Naive B cell (primary cell): Measurements from ENCODE around the gene MAMSTR. TPM values are rescaled to one million over a fixed set of nuclear protein-coding genes. Genes with fewer than 3 reads are reported as not detected.
"Not testable (repeated sequence)": the region's sequence is repeated elsewhere in the genome, so short reads cannot be mapped to it uniquely, and the experiment has no call there.

Experiments used
- ATAC-seq, 2 donors: fragments of 150-1000 bp; cut with Tn5 transposase; 2 replicates each; pipeline ENCODE4 v1.10.0; 2021; ENCODE audit warnings: low read depth in 2 of 2, mild to moderate bottlenecking in 2 of 2, moderate library complexity in 2 of 2
- DNase-seq: peaks from one replicate; pipeline ENCODE4 v3.0.0; 2022
- H3K27ac Mint-ChIP-seq, 6 donors: one replicate each; pipeline ENCODE4 v1.8.0; 2020 to 2022; ENCODE audit warnings: mild to moderate bottlenecking in 6 of 6, mixed read lengths in 6 of 6, moderate library complexity in 5 of 6, inconsistent platforms in 2 of 6
- H3K27me3 Mint-ChIP-seq, 3 donors: one replicate each; pipeline ENCODE4 v1.8.0; 2021 to 2022; ENCODE audit warnings: mixed read lengths in 3 of 3, mild to moderate bottlenecking in 1 of 3
- H3K36me3 Mint-ChIP-seq, 2 donors: one replicate each; pipeline ENCODE4 v1.8.0; 2020 to 2022; ENCODE audit warnings: mixed read lengths in 2 of 2, inconsistent platforms in 1 of 2, mild to moderate bottlenecking in 1 of 2
- H3K4me1 Mint-ChIP-seq, 3 donors: one replicate each; pipeline ENCODE4 v1.8.0; 2020 to 2022; ENCODE audit warnings: mixed read lengths in 3 of 3, inconsistent platforms in 1 of 3, mild to moderate bottlenecking in 1 of 3, moderate library complexity in 1 of 3
- H3K4me3 Mint-ChIP-seq, 8 donors: one replicate each; pipeline ENCODE4 v1.8.0; 2020 to 2022; ENCODE audit warnings: mild to moderate bottlenecking in 8 of 8, mixed read lengths in 8 of 8, moderate library complexity in 8 of 8, inconsistent platforms in 2 of 8
- H3K9me3 Mint-ChIP-seq, 7 donors: one replicate each; pipeline ENCODE4 v1.8.0; 2020 to 2022; ENCODE audit warnings: mixed read lengths in 7 of 7, mild to moderate bottlenecking in 5 of 7, inconsistent platforms in 2 of 7, moderate library complexity in 1 of 7
- polyA plus RNA-seq, 6 donors: library from polyadenylated mRNA; unstranded; fragments of 300-500 nt; fragmentation: Illumina TruSeq; gene quantifications; one replicate each; pipeline ENCODE4 v1.2.3, GENCODE V29; 2021; ENCODE audit warnings: low read depth in 6 of 6

Gene MAMSTR
- polyA plus RNA-seq, 6 donors from 2014 or later = 0.21 to 0.70 (median 0.31) TPM; not detected in 1

- Mint-ChIP-seq H3K4me1 (peaks cover 0 to 4% (median 0%) of the 10 kb centered on the region in 3 donors), H3K36me3 (no peaks in the 10 kb centered on the region), H3K9me3 (no peaks in the 10 kb centered on the region), H3K27me3 (no peaks in the 10 kb centered on the region), H3K27ac (peak overlapping the region in 2 of 6 donors; percentile 10 to 20), H3K4me3 (no peak overlapping the region)
- DNase-seq (no peak), ATAC-seq (no peak)
Measured at GRCh38 chr19:48685583-48685982, 33.9 kb downstream of the MAMSTR start.

- ATAC-seq = peak; percentile 41 to 49
- no peaks in the 10 kb centered on the region for H3K36me3 Mint-ChIP-seq
- H3K4me1 Mint-ChIP-seq = peaks cover 0 to 4% (median 0%) of the 10 kb centered on the region in 3 donors
- no peaks in the 10 kb centered on the region for H3K9me3 Mint-ChIP-seq
- peak overlapping the region in 1 of 6 donors; percentile 69 for H3K27ac Mint-ChIP-seq
- DNase-seq = peak; percentile 20
- no peaks in the 10 kb centered on the region for H3K27me3 Mint-ChIP-seq
- peak overlapping the region in 6 of 8 donors; percentile 15 to 79 (median 53) for H3K4me3 Mint-ChIP-seq
Measured at GRCh38 chr19:48683349-48683748, 36.2 kb downstream of the MAMSTR start.

- no peak overlapping the region for H3K27ac Mint-ChIP-seq
Measured at GRCh38 chr19:48681127-48681470, 38.4 kb downstream of the MAMSTR start.

DNA sequence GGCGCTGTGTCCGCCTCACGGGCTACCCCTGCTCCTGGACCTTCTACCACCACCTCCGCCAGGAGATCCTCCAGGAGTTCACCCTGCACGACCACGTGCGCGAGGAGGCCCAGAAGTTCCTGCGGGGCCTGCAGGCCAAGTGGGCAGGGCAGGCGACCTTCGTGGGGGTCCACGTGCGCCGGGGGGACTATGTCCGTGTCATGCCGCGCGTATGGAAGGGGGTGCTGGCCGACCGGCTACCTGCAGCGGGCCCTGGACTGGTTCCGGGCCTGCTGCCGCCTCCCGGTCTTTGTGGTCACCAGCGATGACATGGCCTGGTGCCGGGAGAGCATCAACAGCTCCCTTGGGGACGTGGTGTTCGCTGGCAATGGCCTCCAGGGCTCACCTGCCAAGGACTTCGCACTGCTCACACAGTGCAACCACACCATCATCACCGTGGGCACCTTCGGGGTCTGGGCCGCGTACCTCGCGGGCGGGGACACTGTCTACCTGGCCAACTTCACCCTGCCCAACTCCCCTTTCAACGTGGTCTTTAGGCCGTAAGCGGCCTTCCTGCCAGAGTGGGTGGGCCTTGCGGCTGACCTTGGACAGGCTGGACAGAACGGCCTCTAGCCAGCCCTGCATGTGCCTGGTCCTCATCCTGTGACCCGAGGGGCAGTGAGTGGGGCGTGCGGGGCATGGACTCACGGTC lies 38.9 kb downstream of the MAMSTR start:
- ATAC-seq (no peak), DNase-seq (no peak)
- Mint-ChIP-seq H3K27me3 (peaks cover 0 to under 1% (median 0%) of the 10 kb centered on the region in 3 donors), H3K9me3 (no peaks in the 10 kb centered on the region), H3K4me1 (peaks cover under 1 to 4% (median 1%) of the 10 kb centered on the region in 3 donors), H3K36me3 (no peaks in the 10 kb centered on the region), H3K27ac (no peak overlapping the region), H3K4me3 (no peak overlapping the region)

More at GRCh38 chr19:48681127-48681470, 38.4 kb downstream of the MAMSTR start:
- DNase-seq (no peak), ATAC-seq (no peak)
- Mint-ChIP-seq H3K27me3 (no peaks in the 10 kb centered on the region), H3K36me3 (no peaks in the 10 kb centered on the region), H3K9me3 (no peaks in the 10 kb centered on the region), H3K4me3 (no peak overlapping the region), H3K4me1 (peaks cover 0 to 4% (median 0%) of the 10 kb centered on the region in 3 donors)

GRCh38 chr19:48680006-48680405 lies 39.5 kb downstream of the MAMSTR start:
- not testable (repeated sequence) for DNase-seq, H3K4me3 Mint-ChIP-seq, H3K27me3 Mint-ChIP-seq, H3K27ac Mint-ChIP-seq, H3K36me3 Mint-ChIP-seq, H3K9me3 Mint-ChIP-seq, H3K4me1 Mint-ChIP-seq, ATAC-seq

GRCh38 chr19:48678201-48678600 lies 41.3 kb downstream of the MAMSTR start:
- Mint-ChIP-seq H3K36me3 (no peaks in the 10 kb centered on the region), H3K4me1 (peaks cover 7 to 11% (median 9%) of the 10 kb centered on the region in 3 donors), H3K27ac (peak overlapping the region in 1 of 6 donors; percentile 66), H3K27me3 (peaks cover 0 to 5% (median 3%) of the 10 kb centered on the region in 3 donors), H3K4me3 (no peak overlapping the region), H3K9me3 (no peaks in the 10 kb centered on the region)
- no peak for ATAC-seq
- no peak for DNase-seq

DNA sequence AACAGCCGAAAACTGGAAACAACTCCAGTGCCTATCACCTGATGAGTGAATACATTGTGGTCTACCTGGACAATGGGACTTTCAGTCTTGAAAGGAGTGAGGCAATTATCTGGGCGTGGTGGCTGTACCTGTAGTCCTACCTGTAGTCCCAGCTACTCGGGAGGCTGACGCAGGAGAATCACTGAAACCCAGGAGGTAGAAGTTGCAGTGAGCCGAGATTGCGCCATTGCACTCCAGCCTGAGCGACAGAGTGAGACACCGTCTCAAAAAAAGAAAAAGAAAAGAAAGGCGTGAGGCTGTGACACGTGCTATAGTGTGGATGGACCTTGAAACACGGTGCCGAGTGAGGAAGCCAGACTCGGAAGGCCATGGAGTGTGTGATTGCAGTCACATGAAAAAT lies 42.6 kb downstream of the MAMSTR start:
- Mint-ChIP-seq H3K36me3 (no peaks in the 10 kb centered on the region), H3K4me3 (no peak overlapping the region), H3K27me3 (peaks cover 0 to 5% (median 3%) of the 10 kb centered on the region in 3 donors), H3K27ac (no peak overlapping the region), H3K9me3 (no peaks in the 10 kb centered on the region), H3K4me1 (peaks cover 7 to 9% (median 8%) of the 10 kb centered on the region in 3 donors)
- DNase-seq (no peak), ATAC-seq (no peak)

DNA sequence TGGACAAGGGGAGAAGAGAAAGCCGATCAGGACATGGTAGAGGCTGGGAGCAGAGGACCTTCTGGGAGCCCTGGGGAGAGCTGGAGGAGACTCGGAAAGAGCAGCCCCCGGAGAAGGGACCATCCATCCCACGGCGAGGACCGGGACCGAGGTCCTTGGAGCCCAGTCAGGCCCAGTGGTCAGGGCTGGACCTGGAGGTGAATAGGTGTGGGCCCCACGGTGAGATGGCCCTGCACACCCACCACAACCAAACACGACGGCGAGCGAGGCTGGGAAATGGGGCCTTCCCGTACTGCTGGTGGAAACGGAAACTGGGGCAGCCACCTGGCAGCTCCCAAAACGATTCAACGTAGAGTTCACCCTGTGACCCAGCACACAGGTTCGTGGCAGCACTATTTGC lies 43.0 kb downstream of the MAMSTR start:
- Mint-ChIP-seq H3K9me3 (no peaks in the 10 kb centered on the region), H3K36me3 (no peaks in the 10 kb centered on the region), H3K27me3 (peaks cover 0 to 5% (median 3%) of the 10 kb centered on the region in 3 donors), H3K4me1 (peaks cover 7 to 9% (median 8%) of the 10 kb centered on the region in 3 donors), H3K4me3 (no peak overlapping the region), H3K27ac (no peak overlapping the region)
- DNase-seq (no peak), ATAC-seq (no peak)

DNA sequence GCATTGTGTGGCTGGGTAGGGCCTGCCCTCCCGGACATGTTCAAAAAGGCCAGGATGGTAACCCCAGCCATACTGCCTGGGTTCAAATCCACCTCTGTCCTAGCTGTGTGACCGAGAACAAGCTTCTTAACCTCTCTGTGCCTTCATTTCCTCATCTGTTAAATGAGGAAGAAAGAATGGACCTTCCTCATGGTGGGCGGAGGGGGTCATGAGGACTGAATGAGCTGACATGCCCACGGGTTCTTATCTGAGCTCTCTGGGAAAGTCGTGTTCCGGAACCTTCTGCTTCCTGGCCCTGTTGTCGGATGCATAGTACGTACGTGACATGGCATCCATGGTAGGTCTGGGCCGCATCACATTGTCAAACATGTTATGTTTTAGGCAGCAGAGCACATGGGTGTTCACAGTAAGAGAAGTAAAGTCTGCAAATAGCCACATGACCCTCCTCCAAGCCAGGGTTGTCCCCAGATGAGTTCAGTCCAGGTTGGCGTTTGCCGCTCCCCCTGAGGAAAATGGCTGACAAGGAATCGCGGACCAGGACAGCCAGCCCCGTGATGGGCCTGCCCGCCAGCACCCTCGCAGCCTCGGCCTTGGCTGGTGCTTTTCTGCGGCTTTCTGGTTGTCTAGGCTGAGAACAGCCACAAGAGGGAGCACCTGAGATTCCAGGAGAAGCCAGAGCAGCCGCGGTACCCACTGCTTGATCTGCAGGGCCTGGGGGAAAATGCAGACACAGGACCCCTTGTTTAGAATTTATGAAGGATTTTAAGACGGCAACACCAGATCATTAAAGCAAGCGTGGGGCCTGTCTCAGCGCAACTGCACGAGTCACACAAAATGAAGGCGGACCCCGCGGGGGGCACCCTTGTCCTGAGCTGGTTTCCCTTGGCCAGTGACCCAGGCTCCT lies 44.4 kb downstream of the MAMSTR start:
- ATAC-seq (peak; percentile 91 to 97), DNase-seq (peak; percentile 73)
- Mint-ChIP-seq H3K4me1 (peaks cover 7 to 10% (median 8%) of the 10 kb centered on the region in 3 donors), H3K4me3 (peak overlapping the region in 4 of 8 donors; percentile 12 to 78 (median 21)), H3K27ac (peak overlapping the region in 5 of 6 donors; percentile 10 to 67 (median 49)), H3K36me3 (no peaks in the 10 kb centered on the region), H3K9me3 (no peaks in the 10 kb centered on the region), H3K27me3 (peaks cover 0 to 5% (median 3%) of the 10 kb centered on the region in 3 donors)

DNA sequence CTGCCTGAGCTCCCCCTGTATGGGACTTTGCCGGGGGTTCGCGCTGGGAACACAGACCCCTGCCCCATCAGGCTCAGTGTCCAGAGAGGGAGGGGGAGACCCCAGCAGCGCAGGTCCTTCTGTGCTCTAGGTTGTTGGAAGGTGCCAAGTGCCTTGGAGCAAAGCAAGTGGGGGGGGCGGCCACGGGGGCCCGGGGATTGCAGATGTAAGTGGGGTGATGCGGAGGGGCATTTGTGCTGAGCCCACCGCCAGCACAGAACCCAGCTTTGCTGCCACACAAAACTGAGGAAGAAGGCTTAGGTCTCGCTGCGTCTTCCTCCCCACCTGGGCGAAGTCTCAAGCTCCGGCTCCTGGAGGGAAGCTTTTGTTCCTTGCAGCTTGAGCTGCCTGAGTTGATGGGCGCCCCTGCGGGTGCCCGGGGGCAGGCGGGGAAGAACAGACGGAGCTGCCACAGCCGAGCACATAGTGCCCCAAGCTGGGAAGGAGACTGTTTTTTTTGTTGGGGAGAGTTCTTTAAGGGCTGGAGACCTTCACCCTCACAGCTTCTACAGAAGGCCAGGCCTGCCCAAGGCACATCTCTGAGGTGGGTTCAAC lies 45.2 kb downstream of the MAMSTR start:
- Mint-ChIP-seq H3K9me3 (peaks cover 0 to 7% (median 0%) of the 10 kb centered on the region in 7 donors), H3K27me3 (peaks cover 0 to 5% (median 3%) of the 10 kb centered on the region in 3 donors), H3K4me3 (no peak overlapping the region), H3K27ac (no peak overlapping the region), H3K4me1 (peaks cover 12 to 15% (median 14%) of the 10 kb centered on the region in 3 donors), H3K36me3 (no peaks in the 10 kb centered on the region)
- no peak for DNase-seq
- no peak for ATAC-seq

- no peak for DNase-seq
Measured at GRCh38 chr19:48673436-48674100, 46.0 kb downstream of the MAMSTR start.

DNA sequence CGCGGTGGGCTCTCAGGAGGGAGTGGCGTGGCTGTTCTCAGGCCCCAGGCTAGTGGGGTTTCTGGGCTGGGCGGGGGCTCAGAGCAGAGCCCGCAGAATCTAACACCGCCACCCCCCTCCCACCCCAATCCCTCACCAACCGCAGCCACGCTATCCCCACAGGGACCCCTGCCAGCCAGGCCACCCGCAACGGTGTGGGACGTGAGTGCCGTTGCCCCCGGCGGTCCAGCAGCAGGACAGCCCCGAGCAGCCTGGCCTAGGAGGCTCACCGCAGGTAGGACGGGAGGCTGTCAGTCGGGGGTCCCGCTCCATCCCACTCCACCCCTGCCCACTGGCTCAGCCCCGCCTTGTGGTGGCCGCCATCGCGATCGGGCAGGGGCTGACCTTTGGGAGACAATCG lies 46.5 kb downstream of the MAMSTR start, which contains the start of gene NTN5:
TSS of gene NTN5 (minus strand) at position 24 of the 400 bp plus-strand sequence. CDS start 2,031 bp downstream, outside the sequence.
- DNase-seq (no peak), ATAC-seq (no peak)
- Mint-ChIP-seq H3K36me3 (no peaks in the 10 kb centered on the region), H3K27me3 (peaks cover 0 to 5% (median 3%) of the 10 kb centered on the region in 3 donors), H3K27ac (peak within 1 kb of the TSS in 2 of 6 donors; percentile 28 to 65), H3K4me3 (no peak within 1 kb of the TSS), H3K4me1 (peaks cover 14 to 17% (median 15%) of the 10 kb centered on the region in 3 donors), H3K9me3 (peaks cover 0 to 12% (median 0%) of the 10 kb centered on the region in 7 donors)

More at GRCh38 chr19:48673436-48674100, 46.0 kb downstream of the MAMSTR start:
- H3K27ac Mint-ChIP-seq = peak overlapping the region in 1 of 6 donors; percentile 8
- ATAC-seq = no peak
- no peaks in the 10 kb centered on the region for H3K36me3 Mint-ChIP-seq
- peaks cover 0 to 5% (median 3%) of the 10 kb centered on the region in 3 donors for H3K27me3 Mint-ChIP-seq
- peaks cover 0 to 11% (median 0%) of the 10 kb centered on the region in 7 donors for H3K9me3 Mint-ChIP-seq
- H3K4me1 Mint-ChIP-seq = peaks cover 14 to 17% (median 15%) of the 10 kb centered on the region in 3 donors
- H3K4me3 Mint-ChIP-seq = no peak overlapping the region
